Ovary (tissue), 3 donors: ENCODE data around the gene GPR84.

Source experiments
- CTCF ChIP-seq, 3 donors: fragments of 450-650 bp in 2 of 3; fragments of 200-600 bp in 1 of 3; IDR thresholded peaks; one replicate each; pipeline versions ENCODE4 v1.5.1 to v1.8.0; 2016 to 2022; ENCODE audit warnings: antibody characterized with exemption in 3 of 3, mild to moderate bottlenecking in 1 of 3
- EP300 ChIP-seq: sonication (generic); formaldehyde crosslinking; IDR thresholded peaks from one replicate; pipeline ENCODE4 v1.6.1; 2017; ENCODE audit warnings: antibody characterized with exemption
- POLR2A ChIP-seq: fragments of 450-650 bp; IDR thresholded peaks from one replicate; pipeline ENCODE4 v1.6.1; 2017; ENCODE audit warnings: antibody characterized with exemption, mild to moderate bottlenecking, moderate library complexity
- donor health status: DM: no; HTN: no; CAD: no.

GRCh38 chr12:54411391-54412241, 47.3 kb upstream of the GPR84 start:
- TF ChIP-seq CTCF (IDR thresholded peaks at IDR 0.05) (no peak), POLR2A (no peak), EP300 (no peak)
